Keratinocyte (primary cell): Measurements from ENCODE around the gene FGF21. TPM values are rescaled to one million over a fixed set of nuclear protein-coding genes. Genes with fewer than 3 reads are reported as not detected.
"Not testable (repeated sequence)": the region's sequence is repeated elsewhere in the genome, so short reads cannot be mapped to it uniquely, and the experiment has no call there.

Experiments
- DNase-seq: peaks from one replicate; pipeline ENCODE4 v3.0.0-alpha.2; 2011; ENCODE audit warnings: low read depth, missing footprints, low spot score
- FAIRE-seq: peaks from 2 replicates; lab custom pipeline; 2011; peaks lifted over from hg19 to GRCh38; lab: Jason Lieb, UNC
- H2AFZ ChIP-seq: 2 replicates; pipeline ENCODE4 v1.6.0; 2012; ENCODE audit warnings: low read length, control low read depth, inconsistent platforms; ENCODE audit not compliant: control insufficient read depth
- H3K27ac ChIP-seq: 2 replicates; pipeline ENCODE4 v1.5.1; 2011; ENCODE audit warnings: low read length; ENCODE audit not compliant: control insufficient read depth, insufficient read depth
- H3K27me3 ChIP-seq: 3 replicates; pipeline ENCODE4 v1.6.0; 2011; ENCODE audit warnings: low read length; ENCODE audit not compliant: control insufficient read depth, insufficient read depth; ENCODE audit errors: extremely low read depth
- H3K36me3 ChIP-seq, 2 experiments: 2 replicates in 1 of 2; 3 replicates in 1 of 2; pipeline ENCODE4 v1.5.1; 2011; ENCODE audit warnings: low read length in 2 of 2, mild to moderate bottlenecking in 1 of 2; ENCODE audit not compliant: control insufficient read depth in 2 of 2, insufficient read depth in 2 of 2; ENCODE audit errors: extremely low read depth in 1 of 2
- H3K4me1 ChIP-seq: 3 replicates; pipeline ENCODE4 v1.5.1; 2011; ENCODE audit warnings: low read length; ENCODE audit not compliant: control insufficient read depth, insufficient read depth; ENCODE audit errors: extremely low read depth
- H3K4me2 ChIP-seq: 3 replicates; pipeline ENCODE4 v1.6.0; 2011; ENCODE audit warnings: low read depth, low read length; ENCODE audit not compliant: control insufficient read depth, insufficient read depth; ENCODE audit errors: extremely low read depth
- H3K4me3 ChIP-seq, 3 experiments: fragments of 200-600 bp in 1 of 3; sonication (generic) in 1 of 3; 2 replicates in 2 of 3; 3 replicates in 1 of 3; pipeline ENCODE4 v1.5.1; 2011 to 2016; ENCODE audit warnings: low read length in 3 of 3, mild to moderate bottlenecking in 3 of 3, control low read depth in 2 of 3, inconsistent platforms in 1 of 3, low read depth in 1 of 3, mixed read lengths in 1 of 3, mixed run types in 1 of 3, moderate library complexity in 1 of 3; ENCODE audit not compliant: control insufficient read depth in 2 of 3, insufficient read depth in 2 of 3; ENCODE audit errors: extremely low read depth in 1 of 3
- H3K79me2 ChIP-seq: 2 replicates; pipeline ENCODE4 v1.6.0; 2012; ENCODE audit warnings: low read length; ENCODE audit not compliant: control insufficient read depth, insufficient read depth
- H3K9ac ChIP-seq: 3 replicates; pipeline ENCODE4 v1.6.0; 2011; ENCODE audit warnings: low read length; ENCODE audit not compliant: control insufficient read depth, insufficient read depth; ENCODE audit errors: extremely low read depth
- H3K9me1 ChIP-seq: 3 replicates; pipeline ENCODE4 v1.6.0; 2011; ENCODE audit warnings: low read length; ENCODE audit not compliant: control insufficient read depth, insufficient read depth; ENCODE audit errors: extremely low read depth
- H3K9me3 ChIP-seq: 2 replicates; pipeline ENCODE4 v1.5.1; 2012; ENCODE audit warnings: low read depth, low read length; ENCODE audit not compliant: control insufficient read depth
- H4K20me1 ChIP-seq: 3 replicates; pipeline ENCODE4 v1.6.0; 2011; ENCODE audit warnings: low read length; ENCODE audit not compliant: control insufficient read depth, insufficient read depth; ENCODE audit errors: extremely low read depth
- CTCF ChIP-seq, 3 experiments: IDR thresholded peaks in 1 of 3; conservative IDR thresholded peaks in 1 of 3; optimal IDR thresholded peaks in 1 of 3; 2 replicates in 2 of 3; 3 replicates in 1 of 3; pipeline versions ENCODE3 to v1.5.1; 2011; ENCODE audit warnings: low read length in 3 of 3, mild to moderate bottlenecking in 3 of 3, moderate library complexity in 2 of 3, control low read depth in 1 of 3, inconsistent platforms in 1 of 3; ENCODE audit not compliant: insufficient read depth in 2 of 3; ENCODE audit errors: extremely low read depth in 1 of 3
- EZH2 ChIP-seq: IDR thresholded peaks from one replicate; pipeline ENCODE4 v1.6.1; 2012; ENCODE audit warnings: inconsistent platforms, mild to moderate bottlenecking, low read length, moderate library complexity
- dilution Hi-C: fragments of 300-500 bp; cut with MboI; formaldehyde crosslinking; loops from one replicate; pipeline ENCODE4 v1.7.0; 2020; ENCODE audit warnings: low sequenced_read_pairs; ENCODE audit not compliant: extremely low pct_ligation_motif_present
- polyA plus RNA-seq, 5 experiments: library from polyadenylated mRNA; depleted of rRNA in 3 of 5; stranded (reverse) in 3 of 5; stranded (forward) in 1 of 5; unstranded in 1 of 5; fragments of >200 nt; gene quantifications; 1 replicate in 1 of 5; 2 replicates in 3 of 5; 3 replicates in 1 of 5; pipeline versions ENCODE4 v1.2.1 to v1.2.3, GENCODE V29; 2011 to 2012; ENCODE audit warnings: missing spikeins in 2 of 5, low read depth in 1 of 5, low replicate concordance in 1 of 5

The FGF21 gene
- polyA plus RNA-seq, 1 donor (not counting 4 experiments of a cell fraction or from before 2014, with no cell fraction given) = not detected

GRCh38 chr19:48757741-48758144 lies 2.4 kb downstream of the FGF21 start:
- Histone ChIP-seq H3K79me2 (no peaks in the 10 kb centered on the region), H4K20me1 (no peaks in the 10 kb centered on the region), H2AFZ (no peak overlapping the region), H3K4me2 (no peak overlapping the region), H3K27ac (no peak overlapping the region), H3K36me3 (no peaks in the 10 kb centered on the region), H3K9me1 (no peaks in the 10 kb centered on the region), H3K27me3 (peaks cover 15% of the 10 kb centered on the region), H3K9ac (no peak overlapping the region), H3K9me3 (no peaks in the 10 kb centered on the region), H3K4me1 (peaks cover 9% of the 10 kb centered on the region), H3K4me3 (no peak overlapping the region)
- TF ChIP-seq EZH2 (no peak), CTCF (optimal IDR thresholded peaks at IDR 0.05 in 1 of 3, IDR thresholded peaks at IDR 0.05 in 1 of 3, conservative IDR thresholded peaks at IDR 0.05 in 1 of 3; ENCODE audit: extremely low read depth in 1 of 3, insufficient read depth in 2 of 3, low read length in 3 of 3) (no peak)
- DNase-seq (no peak), FAIRE-seq (no peak)
- dilution Hi-C loops = no loop called here

DNA sequence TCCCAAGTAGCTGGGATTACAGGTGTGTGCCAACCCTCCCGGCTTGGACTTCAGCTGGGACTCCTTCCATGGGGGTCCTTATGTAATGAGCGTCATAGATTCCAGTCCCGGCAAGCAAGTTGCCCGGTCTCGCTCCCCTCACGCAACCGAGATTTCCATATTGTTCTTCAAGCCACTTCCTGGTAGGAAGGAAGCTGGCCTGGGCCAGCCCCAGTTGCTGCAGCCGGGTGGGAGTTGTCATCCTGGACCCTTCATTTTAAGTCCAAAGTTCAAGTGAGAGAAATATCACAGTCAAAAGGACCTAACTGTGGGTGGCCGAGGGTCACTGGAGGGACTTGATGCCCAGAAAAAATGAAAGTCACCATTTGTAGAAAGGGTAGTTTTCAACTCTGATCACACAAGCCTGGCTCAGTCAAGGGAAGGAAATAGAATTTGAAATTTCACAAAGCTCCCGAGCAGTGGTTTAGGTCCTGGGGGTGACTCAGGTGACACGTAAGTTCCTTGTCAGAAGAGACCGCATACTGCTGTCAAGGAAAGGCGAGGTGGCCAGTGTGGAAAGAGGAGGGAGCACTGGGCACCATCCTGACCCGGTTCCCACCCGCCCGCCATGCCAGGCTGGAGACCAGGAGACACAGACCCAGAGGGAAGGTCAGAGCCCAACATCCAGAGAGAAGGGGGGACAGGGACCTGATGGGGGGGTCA lies 5.3 kb downstream of the FGF21 start:
- FAIRE-seq = no peak
- Histone ChIP-seq H3K4me3 (no peak overlapping the region), H3K9me3 (no peaks in the 10 kb centered on the region), H3K27ac (no peak overlapping the region), H2AFZ (no peak overlapping the region), H4K20me1 (no peaks in the 10 kb centered on the region), H3K36me3 (no peaks in the 10 kb centered on the region), H3K4me2 (no peak overlapping the region), H3K9ac (no peak overlapping the region), H3K27me3 (peaks cover 15% of the 10 kb centered on the region), H3K4me1 (no peaks in the 10 kb centered on the region), H3K9me1 (no peaks in the 10 kb centered on the region), H3K79me2 (no peaks in the 10 kb centered on the region)
- no peak for DNase-seq
- dilution Hi-C loops = no loop called here
- no peak for TF ChIP-seq EZH2
- TF ChIP-seq CTCF (optimal IDR thresholded peaks at IDR 0.05 in 1 of 3, IDR thresholded peaks at IDR 0.05 in 1 of 3, conservative IDR thresholded peaks at IDR 0.05 in 1 of 3; ENCODE audit: extremely low read depth in 1 of 3, insufficient read depth in 2 of 3, low read length in 3 of 3) = no peak

GRCh38 chr19:48765816-48766215 lies 10.5 kb downstream of the FGF21 start:
- H3K27ac ChIP-seq, H3K36me3 ChIP-seq, FAIRE-seq, H3K4me3 ChIP-seq, H3K9me1 ChIP-seq, DNase-seq, H3K4me2 ChIP-seq, H2AFZ ChIP-seq, dilution Hi-C loops, H4K20me1 ChIP-seq, H3K9me3 ChIP-seq, H3K4me1 ChIP-seq, H3K79me2 ChIP-seq, H3K9ac ChIP-seq: not testable (repeated sequence)
- peaks cover 11% of the 10 kb centered on the region for H3K27me3 ChIP-seq
